HEK293 (cell line): ENCODE measurements around the gene C5.

Experiments
- HOXD13 ChIP-seq: sonication (generic); formaldehyde crosslinking; IDR thresholded peaks from 2 replicates; pipeline ENCODE4 v1.8.0; 2022; ENCODE audit warnings: missing genetic modification reagents, borderline replicate concordance
- SETDB1 ChIP-seq: IDR thresholded peaks from one replicate; pipeline ENCODE4 v1.6.1; 2017; ENCODE audit warnings: mild to moderate bottlenecking, low read length, moderate library complexity, mixed read lengths; ENCODE audit not compliant: insufficient read length
- ZNF239 ChIP-seq: fragments of 450-650 bp; formaldehyde crosslinking; IDR thresholded peaks from 2 replicates; pipeline ENCODE4 v1.5.1; 2016; ENCODE audit warnings: missing biosample characterization, missing genetic modification characterization
- TF ChIP-seq, protein P1 (sequence below): fragments of 450-650 bp; formaldehyde crosslinking; IDR thresholded peaks from 2 replicates; pipeline ENCODE4 v1.5.1; 2016; ENCODE audit warnings: missing biosample characterization, missing genetic modification characterization
- TF ChIP-seq, protein P2 (sequence below): fragments of 450-650 bp; formaldehyde crosslinking; IDR thresholded peaks from 2 replicates; pipeline ENCODE4 v1.5.1; 2016; ENCODE audit warnings: missing biosample characterization, missing genetic modification characterization

DNA sequence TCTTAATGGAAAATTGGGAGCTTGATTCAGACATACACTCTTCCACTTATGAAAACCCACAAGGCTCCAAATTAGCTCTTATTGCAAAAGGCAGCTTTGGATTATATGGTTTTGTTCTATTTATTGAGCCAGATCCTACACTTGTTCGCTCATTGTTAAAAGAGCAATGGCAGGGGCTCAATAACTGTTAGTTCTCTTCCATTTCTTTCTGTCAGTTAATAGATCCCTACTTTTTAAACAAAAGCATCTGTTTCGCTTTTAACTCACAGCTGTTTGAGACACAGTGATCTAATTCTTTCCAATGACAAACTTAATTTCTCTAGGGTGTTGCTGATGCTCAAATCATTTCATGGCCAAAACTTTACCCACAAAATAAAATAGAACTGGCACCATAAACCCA lies 11.7 kb downstream of the C5 start:
- TF ChIP-seq, protein P1, sequence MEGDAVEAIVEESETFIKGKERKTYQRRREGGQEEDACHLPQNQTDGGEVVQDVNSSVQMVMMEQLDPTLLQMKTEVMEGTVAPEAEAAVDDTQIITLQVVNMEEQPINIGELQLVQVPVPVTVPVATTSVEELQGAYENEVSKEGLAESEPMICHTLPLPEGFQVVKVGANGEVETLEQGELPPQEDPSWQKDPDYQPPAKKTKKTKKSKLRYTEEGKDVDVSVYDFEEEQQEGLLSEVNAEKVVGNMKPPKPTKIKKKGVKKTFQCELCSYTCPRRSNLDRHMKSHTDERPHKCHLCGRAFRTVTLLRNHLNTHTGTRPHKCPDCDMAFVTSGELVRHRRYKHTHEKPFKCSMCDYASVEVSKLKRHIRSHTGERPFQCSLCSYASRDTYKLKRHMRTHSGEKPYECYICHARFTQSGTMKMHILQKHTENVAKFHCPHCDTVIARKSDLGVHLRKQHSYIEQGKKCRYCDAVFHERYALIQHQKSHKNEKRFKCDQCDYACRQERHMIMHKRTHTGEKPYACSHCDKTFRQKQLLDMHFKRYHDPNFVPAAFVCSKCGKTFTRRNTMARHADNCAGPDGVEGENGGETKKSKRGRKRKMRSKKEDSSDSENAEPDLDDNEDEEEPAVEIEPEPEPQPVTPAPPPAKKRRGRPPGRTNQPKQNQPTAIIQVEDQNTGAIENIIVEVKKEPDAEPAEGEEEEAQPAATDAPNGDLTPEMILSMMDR (tag by site-specific recombination), result no peak
- TF ChIP-seq, protein P2, sequence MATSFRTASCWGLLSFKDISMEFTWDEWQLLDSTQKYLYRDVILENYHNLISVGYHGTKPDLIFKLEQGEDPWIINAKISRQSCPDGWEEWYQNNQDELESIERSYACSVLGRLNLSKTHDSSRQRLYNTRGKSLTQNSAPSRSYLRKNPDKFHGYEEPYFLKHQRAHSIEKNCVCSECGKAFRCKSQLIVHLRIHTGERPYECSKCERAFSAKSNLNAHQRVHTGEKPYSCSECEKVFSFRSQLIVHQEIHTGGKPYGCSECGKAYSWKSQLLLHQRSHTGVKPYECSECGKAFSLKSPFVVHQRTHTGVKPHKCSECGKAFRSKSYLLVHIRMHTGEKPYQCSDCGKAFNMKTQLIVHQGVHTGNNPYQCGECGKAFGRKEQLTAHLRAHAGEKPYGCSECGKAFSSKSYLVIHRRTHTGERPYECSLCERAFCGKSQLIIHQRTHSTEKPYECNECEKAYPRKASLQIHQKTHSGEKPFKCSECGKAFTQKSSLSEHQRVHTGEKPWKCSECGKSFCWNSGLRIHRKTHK (tag by site-specific recombination), result no peak
- TF ChIP-seq HOXD13 (CRISPR knock-in tag), result no peak
- no peak for TF ChIP-seq ZNF239 (tag by site-specific recombination)
- TF ChIP-seq SETDB1, result no peak
